Fibroblast of the aortic adventitia (primary cell): ENCODE measurements around the gene CAPZA2. TPM values are rescaled to one million over a fixed set of nuclear protein-coding genes. Genes with fewer than 3 reads are reported as not detected.

Experiments used
- DNase-seq: peaks from one replicate; pipeline ENCODE4 v3.0.0-alpha.2; 2010; ENCODE audit warnings: low read depth
- H3K4me3 ChIP-seq: 2 replicates; pipeline ENCODE4 v1.5.1; 2011; ENCODE audit warnings: low read depth, mild to moderate bottlenecking, control low read depth, low read length, moderate library complexity
- CTCF ChIP-seq: IDR thresholded peaks from 2 replicates; pipeline ENCODE4 v1.5.1; 2011; ENCODE audit warnings: mild to moderate bottlenecking, low read length, control low read depth, inconsistent platforms; ENCODE audit not compliant: insufficient read depth
- total RNA-seq: library from RNA; depleted of rRNA; stranded (reverse); fragments of >200 nt; gene quantifications from 2 replicates; pipeline ENCODE4 v1.2.3, GENCODE V29; 2012; ENCODE audit warnings: low replicate concordance

The CAPZA2 gene
- total RNA-seq, 1 donor, result 174 TPM

- DNase-seq, result peak; percentile 57
- H3K4me3 ChIP-seq, result peak overlapping the region; percentile 95
- no peak for TF ChIP-seq CTCF
Observed at GRCh38 chr7:116952635-116953371, 90.4 kb downstream of the CAPZA2 start.

GRCh38 chr7:116953372-116953905, 91.1 kb downstream of the CAPZA2 start, which contains the start of gene ST7:
TSS of gene ST7 (plus strand) at chr7:116953501. CDS start at chr7:116953541, 40 bp downstream.
- peak; percentile 68 for DNase-seq
- no peak for TF ChIP-seq CTCF
- H3K4me3 ChIP-seq, result peak within 1 kb of the TSS; percentile 95

- DNase-seq, result peak; percentile 79
- peak overlapping the region; percentile 95 for H3K4me3 ChIP-seq
- no peak for TF ChIP-seq CTCF
Observed at GRCh38 chr7:116953906-116954838, 91.8 kb downstream of the CAPZA2 start.

- DNase-seq, result no peak
- TF ChIP-seq CTCF, result no peak
- peak overlapping the region; percentile 95 for H3K4me3 ChIP-seq
Observed at GRCh38 chr7:116955340-116955739, 93.0 kb downstream of the CAPZA2 start.

- peak overlapping the region; percentile 95 for H3K4me3 ChIP-seq
- no peak for TF ChIP-seq CTCF
- peak; percentile 84 for DNase-seq
Observed at GRCh38 chr7:116955801-116956476, 93.6 kb downstream of the CAPZA2 start.

GRCh38 chr7:116956477-116956804, 94.1 kb downstream of the CAPZA2 start:
- no peak for DNase-seq
- TF ChIP-seq CTCF, result no peak
- H3K4me3 ChIP-seq, result peak overlapping the region; percentile 36
